ENCODE measurements around the gene MIER1.

MIER1 gene

DNA sequence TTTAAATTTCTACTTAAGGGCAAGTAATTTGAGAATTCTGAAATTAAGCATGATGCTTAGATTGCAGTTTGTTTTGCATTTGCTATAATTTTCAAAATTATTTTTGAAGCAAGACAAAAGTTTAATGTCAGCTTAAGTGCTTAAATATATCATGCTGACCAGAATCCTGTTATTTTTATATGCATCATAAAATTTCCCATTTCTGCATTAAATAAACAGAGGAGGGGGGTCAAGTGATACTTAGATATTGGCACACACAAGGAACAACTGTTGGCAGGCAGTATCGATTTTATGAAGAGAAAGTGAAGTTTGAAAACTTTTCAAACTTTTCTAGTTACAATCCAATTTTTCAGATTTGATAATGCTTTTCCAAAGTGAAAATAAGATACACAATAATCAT lies 61.0 kb downstream of the MIER1 start:
- H3K4me3 ChIP-seq, result no peak overlapping the region
- TF ChIP-seq CTCF (IDR thresholded peaks at IDR 0.05), result no peak

DNA sequence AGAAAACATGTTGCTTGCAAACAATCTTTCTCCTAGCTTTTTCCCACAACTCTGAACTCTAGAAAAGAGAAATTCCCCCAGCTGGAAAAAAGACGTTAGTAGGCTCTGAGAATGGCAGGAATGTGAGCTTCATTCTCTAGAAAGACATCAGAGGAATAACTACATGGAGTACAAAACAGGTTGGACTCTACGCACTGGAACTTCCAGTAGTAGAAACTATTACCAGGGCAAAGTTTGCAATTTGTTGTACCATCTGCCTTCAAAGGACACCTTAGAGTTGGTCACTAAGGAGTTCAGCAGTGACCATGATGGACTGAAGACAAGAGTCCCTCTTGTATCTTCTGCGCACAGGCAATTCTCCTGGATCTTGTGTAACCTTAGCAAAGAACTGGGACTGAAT lies 68.3 kb downstream of the MIER1 start:
- TF ChIP-seq CTCF (IDR thresholded peaks at IDR 0.05), result no peak
- no peak overlapping the region for H3K4me3 ChIP-seq
- DNase-seq (ENCODE audit: low spot score), result no peak
- no peak overlapping the region for H3K27ac ChIP-seq

More for the DNA sequence above, 61.0 kb downstream of the MIER1 start:
- no peak for DNase-seq (ENCODE audit: low spot score)
- no peak overlapping the region for H3K27ac ChIP-seq

DNA sequence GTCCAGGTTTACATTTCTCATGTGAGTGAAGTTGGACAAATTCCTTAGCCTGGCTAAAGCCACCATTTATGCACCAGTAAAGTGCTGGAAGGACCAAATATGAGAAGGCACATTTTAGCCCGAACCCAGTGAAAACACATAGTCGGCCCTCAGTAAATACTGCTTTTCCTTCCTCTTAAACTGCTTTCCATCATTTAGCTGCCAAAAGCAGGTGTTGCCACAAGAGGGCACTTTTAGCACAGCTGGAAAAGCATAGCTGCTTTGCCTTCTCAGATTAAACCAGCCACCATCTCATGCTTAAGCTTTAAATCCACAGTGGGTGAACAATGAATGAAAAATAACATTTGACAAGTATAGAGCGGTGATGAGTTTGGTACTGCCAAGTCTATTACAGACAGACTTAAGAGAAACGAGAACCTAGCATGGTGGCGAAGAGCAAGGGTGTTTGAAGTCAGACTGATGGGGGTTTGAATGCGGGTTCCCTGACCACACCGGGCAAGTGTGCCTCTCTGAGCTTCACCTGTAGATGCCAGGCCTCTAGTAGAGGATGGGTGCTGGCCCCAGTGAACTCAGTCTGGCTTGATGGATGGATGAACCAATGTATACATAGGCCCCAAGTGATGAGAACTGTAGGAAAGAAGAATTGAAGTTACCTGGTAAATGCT lies 71.4 kb downstream of the MIER1 start:
- TF ChIP-seq CTCF (IDR thresholded peaks at IDR 0.05), result peak; percentile 71
- H3K27ac ChIP-seq, result no peak overlapping the region
- H3K4me3 ChIP-seq, result no peak overlapping the region
- peak; percentile 72 for DNase-seq (ENCODE audit: low spot score)

- no peak for DNase-seq (ENCODE audit: low spot score)
- Histone ChIP-seq H3K4me3 (no peak overlapping the region), H3K27ac (no peak overlapping the region)
- TF ChIP-seq CTCF (IDR thresholded peaks at IDR 0.05), result no peak
Measured at GRCh38 chr1:66998972-66999371, 74.2 kb downstream of the MIER1 start.

- H3K27ac ChIP-seq, result no peak overlapping the region
- no peak for TF ChIP-seq CTCF (IDR thresholded peaks at IDR 0.05)
- no peak for DNase-seq (ENCODE audit: low spot score)
- H3K4me3 ChIP-seq, result no peak overlapping the region
Measured at GRCh38 chr1:66999640-67000400, 75.0 kb downstream of the MIER1 start.

GRCh38 chr1:67001682-67002425 lies 77.1 kb downstream of the MIER1 start:
- H3K27ac ChIP-seq, result peak overlapping the region; percentile 46 to 58

More at GRCh38 chr1:67001682-67002425, 77.1 kb downstream of the MIER1 start:
- no peak overlapping the region for H3K4me3 ChIP-seq
- TF ChIP-seq CTCF (IDR thresholded peaks at IDR 0.05), result no peak
- DNase-seq (ENCODE audit: low spot score), result no peak
